ENCODE measurements around the gene SPTBN4. TPM values are rescaled to one million over a fixed set of nuclear protein-coding genes. Genes with fewer than 3 reads are reported as not detected.

The SPTBN4 gene
- total and polyA plus RNA-seq, 2 experiments from 2014 or later, result 0.67 to 1.3 TPM

DNA sequence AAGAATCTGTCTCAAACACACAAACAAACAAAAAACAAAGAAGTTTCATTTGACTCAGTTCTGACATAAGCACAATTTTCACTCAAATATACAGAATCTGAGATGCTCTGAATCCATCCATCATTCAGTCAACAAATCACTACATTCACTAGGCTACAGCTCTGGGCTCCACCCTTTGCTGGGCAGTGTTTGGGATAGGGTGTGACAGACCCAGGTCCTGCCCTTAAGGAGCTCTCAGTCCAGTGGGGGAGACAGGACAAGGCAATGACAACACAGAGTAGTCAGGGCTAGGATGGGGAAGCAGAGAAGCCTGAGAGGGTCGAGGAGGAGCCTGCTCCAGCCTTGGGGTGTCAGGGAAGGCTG, 45.3 kb downstream of the SPTBN4 start:
- 80% methylated on average over 1 of the region's 1 CpG for WGBS (ENCODE audit: low lambda C conversion rate, missing lambda C conversion rate)
- Histone ChIP-seq H3K9me3 (ENCODE audit: low read depth) (no peaks in the 10 kb centered on the region), H2AFZ (no peak overlapping the region), H3K4me2 (peak overlapping the region; percentile 74), H3K27ac (no peak overlapping the region), H3K9me2 (replicated peaks; ENCODE audit: insufficient read depth) (no peaks in the 10 kb centered on the region), H3K4me1 (ENCODE audit: insufficient read depth) (no peaks in the 10 kb centered on the region), H4K20me1 (ENCODE audit: insufficient read depth, poor library complexity, severe bottlenecking) (no peaks in the 10 kb centered on the region), H3K27me3 (peaks cover 47% of the 10 kb centered on the region), H3K36me3 (replicated peaks; ENCODE audit: insufficient read depth, low read depth) (no peaks in the 10 kb centered on the region), H3K79me2 (no peaks in the 10 kb centered on the region), H3K4me3 (no peak overlapping the region)
- TF ChIP-seq EZH2phosphoT487 (IDR thresholded peaks at IDR 0.05; ENCODE audit: low read depth, severe bottlenecking, unreplicated experiment) (no peak), EZH2 (IDR thresholded peaks at IDR 0.05; ENCODE audit: borderline replicate concordance) (no peak)
- TF ChIP-seq, protein P1, sequence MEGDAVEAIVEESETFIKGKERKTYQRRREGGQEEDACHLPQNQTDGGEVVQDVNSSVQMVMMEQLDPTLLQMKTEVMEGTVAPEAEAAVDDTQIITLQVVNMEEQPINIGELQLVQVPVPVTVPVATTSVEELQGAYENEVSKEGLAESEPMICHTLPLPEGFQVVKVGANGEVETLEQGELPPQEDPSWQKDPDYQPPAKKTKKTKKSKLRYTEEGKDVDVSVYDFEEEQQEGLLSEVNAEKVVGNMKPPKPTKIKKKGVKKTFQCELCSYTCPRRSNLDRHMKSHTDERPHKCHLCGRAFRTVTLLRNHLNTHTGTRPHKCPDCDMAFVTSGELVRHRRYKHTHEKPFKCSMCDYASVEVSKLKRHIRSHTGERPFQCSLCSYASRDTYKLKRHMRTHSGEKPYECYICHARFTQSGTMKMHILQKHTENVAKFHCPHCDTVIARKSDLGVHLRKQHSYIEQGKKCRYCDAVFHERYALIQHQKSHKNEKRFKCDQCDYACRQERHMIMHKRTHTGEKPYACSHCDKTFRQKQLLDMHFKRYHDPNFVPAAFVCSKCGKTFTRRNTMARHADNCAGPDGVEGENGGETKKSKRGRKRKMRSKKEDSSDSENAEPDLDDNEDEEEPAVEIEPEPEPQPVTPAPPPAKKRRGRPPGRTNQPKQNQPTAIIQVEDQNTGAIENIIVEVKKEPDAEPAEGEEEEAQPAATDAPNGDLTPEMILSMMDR (IDR thresholded peaks at IDR 0.05; ENCODE audit: poor library complexity), result no peak
- no peak for DNase-seq (ENCODE audit: low spot score)

DNA sequence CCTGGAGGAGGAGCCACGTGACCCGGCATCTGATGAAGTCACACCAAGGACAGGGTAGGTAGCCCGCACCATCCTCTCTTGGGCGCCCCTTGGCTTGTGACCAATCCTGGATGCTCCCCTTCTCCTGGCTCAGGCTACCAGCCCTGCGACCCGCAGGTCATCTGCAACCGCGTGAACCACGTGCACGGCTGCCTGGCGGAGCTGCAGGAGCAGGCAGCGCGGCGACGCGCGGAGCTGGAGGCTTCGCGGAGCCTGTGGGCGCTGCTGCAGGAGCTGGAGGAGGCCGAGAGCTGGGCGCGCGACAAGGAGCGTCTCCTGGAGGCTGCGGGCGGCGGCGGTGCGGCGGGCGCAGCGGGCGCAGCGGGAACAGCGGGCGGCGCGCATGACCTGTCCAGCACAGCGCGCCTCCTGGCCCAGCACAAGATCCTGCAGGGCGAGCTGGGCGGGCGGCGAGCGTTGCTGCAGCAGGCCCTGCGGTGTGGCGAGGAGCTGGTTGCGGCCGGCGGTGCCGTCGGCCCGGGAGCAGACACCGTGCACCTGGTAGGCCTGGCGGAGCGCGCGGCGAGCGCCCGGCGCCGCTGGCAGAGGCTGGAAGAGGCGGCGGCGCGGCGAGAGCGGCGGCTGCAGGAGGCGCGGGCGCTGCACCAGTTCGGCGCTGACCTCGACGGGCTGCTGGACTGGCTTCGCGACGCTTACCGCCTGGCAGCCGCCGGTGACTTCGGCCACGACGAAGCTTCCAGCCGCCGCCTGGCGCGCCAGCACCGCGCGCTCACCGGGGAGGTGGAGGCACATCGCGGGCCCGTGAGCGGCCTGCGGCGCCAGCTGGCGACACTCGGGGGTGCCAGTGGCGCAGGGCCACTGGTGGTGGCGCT, 45.9 kb downstream of the SPTBN4 start:
- no peak for TF ChIP-seq EZH2phosphoT487 (IDR thresholded peaks at IDR 0.05; ENCODE audit: low read depth, severe bottlenecking, unreplicated experiment)
- Histone ChIP-seq H3K4me1 (ENCODE audit: insufficient read depth) (no peaks in the 10 kb centered on the region), H4K20me1 (ENCODE audit: insufficient read depth, poor library complexity, severe bottlenecking) (no peaks in the 10 kb centered on the region), H2AFZ (no peak overlapping the region), H3K27ac (no peak overlapping the region), H3K36me3 (replicated peaks; ENCODE audit: insufficient read depth, low read depth) (no peaks in the 10 kb centered on the region), H3K4me3 (no peak overlapping the region), H3K79me2 (no peaks in the 10 kb centered on the region), H3K9me2 (replicated peaks; ENCODE audit: insufficient read depth) (no peaks in the 10 kb centered on the region), H3K4me2 (peak overlapping the region; percentile 74), H3K9me3 (ENCODE audit: low read depth) (no peaks in the 10 kb centered on the region), H3K27me3 (peaks cover 53% of the 10 kb centered on the region)
- WGBS (ENCODE audit: low lambda C conversion rate, missing lambda C conversion rate), result 7% methylated on average over 78 of the region's 105 CpGs
- DNase-seq (ENCODE audit: low spot score), result peak; percentile 50

DNA sequence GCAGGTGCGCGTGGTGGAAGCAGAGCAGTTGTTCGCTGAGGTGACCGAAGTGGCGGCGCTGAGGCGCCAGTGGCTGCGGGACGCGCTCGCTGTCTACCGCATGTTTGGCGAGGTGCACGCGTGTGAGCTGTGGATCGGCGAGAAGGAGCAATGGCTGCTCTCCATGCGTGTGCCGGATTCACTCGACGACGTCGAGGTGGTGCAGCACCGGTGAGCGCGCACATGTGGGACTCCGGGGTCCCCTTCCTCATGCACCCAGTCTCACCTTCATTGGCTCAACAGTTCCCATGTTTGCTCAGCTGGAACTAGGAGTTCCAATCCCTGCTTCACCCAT, 46.5 kb downstream of the SPTBN4 start:
- Histone ChIP-seq H3K79me2 (no peaks in the 10 kb centered on the region), H3K27me3 (peaks cover 57% of the 10 kb centered on the region), H2AFZ (no peak overlapping the region), H3K9me3 (ENCODE audit: low read depth) (no peaks in the 10 kb centered on the region), H4K20me1 (ENCODE audit: insufficient read depth, poor library complexity, severe bottlenecking) (no peaks in the 10 kb centered on the region), H3K4me1 (ENCODE audit: insufficient read depth) (no peaks in the 10 kb centered on the region), H3K4me3 (no peak overlapping the region), H3K4me2 (peak overlapping the region; percentile 74), H3K9me2 (replicated peaks; ENCODE audit: insufficient read depth) (no peaks in the 10 kb centered on the region), H3K36me3 (replicated peaks; ENCODE audit: insufficient read depth, low read depth) (no peaks in the 10 kb centered on the region), H3K27ac (no peak overlapping the region)
- no peak for TF ChIP-seq EZH2 (IDR thresholded peaks at IDR 0.05; ENCODE audit: borderline replicate concordance)
- TF ChIP-seq, protein P1 (IDR thresholded peaks at IDR 0.05; ENCODE audit: poor library complexity), result no peak
- TF ChIP-seq EZH2phosphoT487 (IDR thresholded peaks at IDR 0.05; ENCODE audit: low read depth, severe bottlenecking, unreplicated experiment), result no peak
- WGBS (ENCODE audit: low lambda C conversion rate, missing lambda C conversion rate), result 90% methylated on average over 22 of the region's 27 CpGs
- DNase-seq (ENCODE audit: low spot score), result no peak

DNA sequence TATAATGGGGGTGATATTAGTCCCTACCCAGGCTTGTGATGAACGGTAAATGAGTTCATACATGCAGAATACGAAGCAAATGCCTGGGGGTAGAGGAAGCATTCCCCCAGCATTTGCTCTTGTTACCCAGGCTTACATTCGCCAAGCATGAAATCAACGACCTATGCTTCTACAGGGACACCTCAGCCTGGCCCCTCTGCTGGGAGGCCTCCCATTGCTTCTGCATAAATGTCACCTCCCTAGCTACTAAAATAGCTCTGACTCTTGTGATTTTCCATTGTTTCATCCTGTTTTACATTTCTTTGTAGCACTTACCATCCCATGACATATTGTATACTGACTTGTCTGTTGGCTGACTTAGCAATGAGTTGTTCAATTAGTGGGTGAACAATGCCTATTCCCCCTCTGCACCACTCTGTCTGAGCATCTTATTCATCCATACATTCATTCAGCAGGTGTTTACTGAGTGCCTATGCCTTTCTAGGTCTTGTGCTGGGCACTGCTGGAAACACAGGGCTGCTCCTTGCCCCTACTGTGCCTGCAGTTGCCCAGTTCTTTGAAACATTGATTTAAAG, 47.0 kb downstream of the SPTBN4 start:
- H3K36me3 ChIP-seq (replicated peaks; ENCODE audit: insufficient read depth, low read depth), result no peaks in the 10 kb centered on the region
- no peak overlapping the region for H2AFZ ChIP-seq
- H3K27me3 ChIP-seq, result peaks cover 62% of the 10 kb centered on the region
- no peaks in the 10 kb centered on the region for H3K79me2 ChIP-seq
- H3K4me3 ChIP-seq, result no peak overlapping the region
- TF ChIP-seq, protein P1 (IDR thresholded peaks at IDR 0.05; ENCODE audit: poor library complexity), result no peak
- TF ChIP-seq EZH2 (IDR thresholded peaks at IDR 0.05; ENCODE audit: borderline replicate concordance), result peak; percentile 43
- no peaks in the 10 kb centered on the region for H3K9me2 ChIP-seq (replicated peaks; ENCODE audit: insufficient read depth)
- H4K20me1 ChIP-seq (ENCODE audit: insufficient read depth, poor library complexity, severe bottlenecking), result no peaks in the 10 kb centered on the region
- WGBS (ENCODE audit: low lambda C conversion rate, missing lambda C conversion rate), result 70% methylated on average over 4 of the region's 4 CpGs
- no peak for DNase-seq (ENCODE audit: low spot score)
- H3K27ac ChIP-seq, result no peak overlapping the region
- H3K4me2 ChIP-seq, result no peak overlapping the region
- no peaks in the 10 kb centered on the region for H3K4me1 ChIP-seq (ENCODE audit: insufficient read depth)
- H3K9me3 ChIP-seq (ENCODE audit: low read depth), result no peaks in the 10 kb centered on the region
